Measurements from ENCODE around the gene FUT9. TPM values are rescaled to one million over a fixed set of nuclear protein-coding genes. Genes with fewer than 3 reads are reported as not detected.

Gene FUT9
- total RNA-seq, 1 experiment from 2014 or later, result not detected

DNA sequence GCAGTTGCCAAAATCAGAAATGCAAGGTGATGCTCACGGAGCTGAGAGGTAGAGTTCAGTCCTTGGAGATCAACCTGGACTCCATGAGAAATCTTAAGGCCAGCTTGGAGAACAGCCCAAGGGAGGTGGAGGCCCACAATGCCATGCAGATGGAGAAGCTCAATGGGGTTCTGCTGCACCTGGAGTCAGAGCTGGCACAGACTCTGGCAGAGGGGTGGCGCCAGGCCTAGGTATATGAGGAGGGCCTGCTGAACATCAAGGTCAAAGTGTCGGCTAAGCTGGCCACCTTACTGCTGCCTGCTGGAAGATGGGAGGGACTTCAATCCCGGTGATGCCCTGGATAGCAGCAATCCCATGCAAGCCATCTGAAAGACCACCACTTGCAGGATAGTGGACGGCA, 23.9 kb upstream of the FUT9 start:
- CTCF ChIA-PET, result no interaction called here
- BruUV-seq (replicated peaks), result no TSS peak
- H3K4me1 Mint-ChIP-seq (ENCODE audit: insufficient read depth, unreplicated experiment), result no peaks in the 10 kb centered on the region
- H3K36me3 Mint-ChIP-seq (ENCODE audit: insufficient read depth, unreplicated experiment), result no peaks in the 10 kb centered on the region
- H3K9me3 Mint-ChIP-seq (ENCODE audit: unreplicated experiment), result peaks cover 30% of the 10 kb centered on the region
- DNase-seq (ENCODE audit: unreplicated experiment), result no peak
- H3K4me3 Mint-ChIP-seq (ENCODE audit: unreplicated experiment), result no peak overlapping the region
- intact Hi-C loops (cut with micrococcal nuclease), result no loop called here
- H3K27me3 Mint-ChIP-seq (ENCODE audit: insufficient read depth, unreplicated experiment), result no peaks in the 10 kb centered on the region
- no peak overlapping the region for H3K27ac Mint-ChIP-seq (ENCODE audit: low read depth, unreplicated experiment)
- POLR2A ChIA-PET, result no interaction called here
- TF ChIP-seq, protein P1, sequence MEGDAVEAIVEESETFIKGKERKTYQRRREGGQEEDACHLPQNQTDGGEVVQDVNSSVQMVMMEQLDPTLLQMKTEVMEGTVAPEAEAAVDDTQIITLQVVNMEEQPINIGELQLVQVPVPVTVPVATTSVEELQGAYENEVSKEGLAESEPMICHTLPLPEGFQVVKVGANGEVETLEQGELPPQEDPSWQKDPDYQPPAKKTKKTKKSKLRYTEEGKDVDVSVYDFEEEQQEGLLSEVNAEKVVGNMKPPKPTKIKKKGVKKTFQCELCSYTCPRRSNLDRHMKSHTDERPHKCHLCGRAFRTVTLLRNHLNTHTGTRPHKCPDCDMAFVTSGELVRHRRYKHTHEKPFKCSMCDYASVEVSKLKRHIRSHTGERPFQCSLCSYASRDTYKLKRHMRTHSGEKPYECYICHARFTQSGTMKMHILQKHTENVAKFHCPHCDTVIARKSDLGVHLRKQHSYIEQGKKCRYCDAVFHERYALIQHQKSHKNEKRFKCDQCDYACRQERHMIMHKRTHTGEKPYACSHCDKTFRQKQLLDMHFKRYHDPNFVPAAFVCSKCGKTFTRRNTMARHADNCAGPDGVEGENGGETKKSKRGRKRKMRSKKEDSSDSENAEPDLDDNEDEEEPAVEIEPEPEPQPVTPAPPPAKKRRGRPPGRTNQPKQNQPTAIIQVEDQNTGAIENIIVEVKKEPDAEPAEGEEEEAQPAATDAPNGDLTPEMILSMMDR (IDR thresholded peaks at IDR 0.05; ENCODE audit: unreplicated experiment), result no peak

DNA sequence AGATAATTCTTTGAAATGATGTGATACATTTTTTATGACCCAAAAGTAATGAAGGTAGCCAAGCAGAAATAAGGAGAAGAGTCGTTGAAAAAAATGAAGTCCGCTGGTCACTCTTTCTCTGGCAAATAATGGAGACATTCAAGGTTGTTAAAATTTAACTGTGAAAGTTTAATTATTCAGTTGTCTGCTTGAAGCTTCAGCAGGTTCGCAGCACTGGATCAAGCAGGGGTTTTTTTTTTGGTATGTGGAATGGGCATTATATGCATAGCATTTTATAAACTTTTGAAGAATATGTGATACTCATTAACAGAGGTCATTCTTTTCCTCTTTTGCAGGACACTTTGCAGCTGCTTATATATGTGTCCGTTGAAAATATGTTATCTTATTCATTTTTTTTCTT, 21.6 kb upstream of the FUT9 start:
- Mint-ChIP-seq H3K27ac (ENCODE audit: low read depth, unreplicated experiment) (no peak overlapping the region), H3K4me1 (ENCODE audit: insufficient read depth, unreplicated experiment) (no peaks in the 10 kb centered on the region), H3K27me3 (ENCODE audit: insufficient read depth, unreplicated experiment) (peaks cover 10% of the 10 kb centered on the region), H3K9me3 (ENCODE audit: unreplicated experiment) (peaks cover 22% of the 10 kb centered on the region), H3K36me3 (ENCODE audit: insufficient read depth, unreplicated experiment) (no peaks in the 10 kb centered on the region), H3K4me3 (ENCODE audit: unreplicated experiment) (no peak overlapping the region)
- DNase-seq (ENCODE audit: unreplicated experiment), result no peak
- TF ChIP-seq, protein P1 (IDR thresholded peaks at IDR 0.05; ENCODE audit: unreplicated experiment), result no peak
- ChIA-PET CTCF (no interaction called here), POLR2A (no interaction called here)
- intact Hi-C loops (cut with micrococcal nuclease), result no loop called here
- no TSS peak for BruUV-seq (replicated peaks)

DNA sequence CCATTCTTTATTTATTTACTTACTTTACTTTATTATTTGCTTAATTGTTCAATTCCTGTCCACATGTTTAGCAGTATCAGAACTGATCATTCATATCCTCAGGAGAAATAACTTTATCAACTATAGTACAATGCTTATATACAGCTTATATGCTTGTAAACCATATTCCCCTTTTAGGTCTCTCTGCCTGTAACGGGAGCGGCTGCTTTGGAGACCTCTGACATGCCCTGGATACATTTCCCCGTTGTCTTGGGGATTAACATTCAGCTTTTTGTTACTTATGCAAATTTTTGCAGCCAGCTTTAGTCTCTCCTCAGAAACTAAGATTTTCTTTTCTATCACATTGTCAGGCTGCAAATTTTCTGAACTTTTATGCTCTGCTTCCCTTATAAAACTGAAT, 17.6 kb upstream of the FUT9 start:
- POLR2A ChIA-PET, result no interaction called here
- CTCF ChIA-PET, result no interaction called here
- Mint-ChIP-seq H3K4me3 (ENCODE audit: unreplicated experiment) (no peak overlapping the region), H3K36me3 (ENCODE audit: insufficient read depth, unreplicated experiment) (no peaks in the 10 kb centered on the region), H3K27me3 (ENCODE audit: insufficient read depth, unreplicated experiment) (peaks cover 14% of the 10 kb centered on the region), H3K9me3 (ENCODE audit: unreplicated experiment) (no peaks in the 10 kb centered on the region), H3K4me1 (ENCODE audit: insufficient read depth, unreplicated experiment) (no peaks in the 10 kb centered on the region), H3K27ac (ENCODE audit: low read depth, unreplicated experiment) (no peak overlapping the region)
- intact Hi-C loops (cut with micrococcal nuclease), result no loop called here
- DNase-seq (ENCODE audit: unreplicated experiment), result no peak
- no TSS peak for BruUV-seq (replicated peaks)
- TF ChIP-seq, protein P1 (IDR thresholded peaks at IDR 0.05; ENCODE audit: unreplicated experiment), result no peak

DNA sequence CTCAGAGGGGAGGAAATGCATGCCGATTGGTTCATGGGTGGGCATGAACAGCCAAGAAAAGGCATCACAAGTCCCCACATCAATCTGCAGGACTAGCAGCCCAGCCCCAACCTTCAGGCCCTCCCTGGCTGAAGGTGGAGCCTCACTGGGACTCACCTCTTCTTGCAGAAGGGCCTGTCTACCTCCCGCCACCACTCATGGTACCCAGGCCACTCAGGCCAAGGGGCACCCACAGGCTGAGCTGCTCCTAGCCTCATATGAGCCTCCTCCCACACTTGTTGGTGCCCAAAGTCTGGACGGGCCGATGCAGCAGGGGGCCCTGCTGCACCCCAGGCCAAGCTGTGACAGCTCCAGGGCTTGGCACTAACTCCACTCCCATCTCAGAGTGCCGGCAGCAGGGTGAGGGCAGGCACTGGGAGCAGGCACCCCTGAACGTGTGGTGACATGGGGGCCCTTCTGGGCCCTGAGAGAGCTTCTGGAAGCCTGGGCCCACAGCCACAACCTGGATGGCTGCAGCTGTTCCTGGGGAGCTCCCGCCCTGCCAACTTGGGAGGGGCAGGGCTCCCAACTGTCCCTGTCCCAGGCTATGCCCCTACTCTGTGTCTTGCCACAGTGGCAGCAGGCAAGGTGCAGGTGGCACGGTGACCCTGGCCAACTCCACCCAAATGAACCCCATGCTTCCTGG, 13.7 kb upstream of the FUT9 start:
- H3K4me3 Mint-ChIP-seq (ENCODE audit: unreplicated experiment), result no peak overlapping the region
- intact Hi-C loops (cut with micrococcal nuclease), result no loop called here
- H3K27ac Mint-ChIP-seq (ENCODE audit: low read depth, unreplicated experiment), result no peak overlapping the region
- no TSS peak for BruUV-seq (replicated peaks)
- POLR2A ChIA-PET, result interaction anchor here (0.6 kb wide), 1 partner anchor 332 kb away, joined by 3 read pairs; no protein-coding TSS in a partner anchor
- TF ChIP-seq, protein P1 (IDR thresholded peaks at IDR 0.05; ENCODE audit: unreplicated experiment), result no peak
- H3K9me3 Mint-ChIP-seq (ENCODE audit: unreplicated experiment), result no peaks in the 10 kb centered on the region
- peaks cover 14% of the 10 kb centered on the region for H3K27me3 Mint-ChIP-seq (ENCODE audit: insufficient read depth, unreplicated experiment)
- CTCF ChIA-PET, result interaction anchor here (0.9 kb wide), 1 partner anchor 26 kb away, joined by 3 read pairs; no protein-coding TSS in a partner anchor
- DNase-seq (ENCODE audit: unreplicated experiment), result no peak
- H3K4me1 Mint-ChIP-seq (ENCODE audit: insufficient read depth, unreplicated experiment), result no peaks in the 10 kb centered on the region
- H3K36me3 Mint-ChIP-seq (ENCODE audit: insufficient read depth, unreplicated experiment), result no peaks in the 10 kb centered on the region
